GM18507 (cell line): ENCODE data around the gene PSPH.
"Not testable (repeated sequence)": the region's sequence is repeated elsewhere in the genome, so short reads cannot be mapped to it uniquely, and the experiment has no call there.

Experiments used
- DNase-seq: peaks from one replicate; pipeline ENCODE4 v3.0.0; 2011; ENCODE audit warnings: low read depth; ENCODE audit not compliant: insufficient read length; ENCODE audit errors: extremely low spot score
- FAIRE-seq: peaks from 2 replicates; lab custom pipeline; 2011; peaks lifted over from hg19 to GRCh38; lab: Jason Lieb, UNC

The PSPH gene

GRCh38 chr7:56019501-56019900 lies 31.7 kb downstream of the PSPH start:
- DNase-seq, result no peak
- FAIRE-seq, result no peak

GRCh38 chr7:56017015-56017414 lies 34.2 kb downstream of the PSPH start:
- not testable (repeated sequence) for FAIRE-seq, DNase-seq

GRCh38 chr7:56009695-56010094 lies 41.5 kb downstream of the PSPH start:
- DNase-seq (no peak), FAIRE-seq (no peak)

- DNase-seq, result no peak
- no peak for FAIRE-seq
Measured at GRCh38 chr7:56007891-56008290, 43.4 kb downstream of the PSPH start.

GRCh38 chr7:56007167-56007652 lies 44.0 kb downstream of the PSPH start:
- DNase-seq, result no peak
- FAIRE-seq, result no peak

GRCh38 chr7:56003749-56004148 lies 47.5 kb downstream of the PSPH start:
- FAIRE-seq (no peak), DNase-seq (no peak)

GRCh38 chr7:55996856-55997500 lies 54.3 kb downstream of the PSPH start:
- FAIRE-seq, result no peak

GRCh38 chr7:55992346-55992745 lies 58.9 kb downstream of the PSPH start:
- FAIRE-seq (no peak), DNase-seq (no peak)

More at GRCh38 chr7:55996856-55997500, 54.3 kb downstream of the PSPH start:
- no peak for DNase-seq

- DNase-seq (no peak), FAIRE-seq (no peak)
Measured at GRCh38 chr7:55983537-55983936, 67.7 kb downstream of the PSPH start.

- DNase-seq (no peak), FAIRE-seq (no peak)
Measured at GRCh38 chr7:55980266-55980665, 71.0 kb downstream of the PSPH start.

GRCh38 chr7:55977831-55978230 lies 73.4 kb downstream of the PSPH start:
- DNase-seq (no peak), FAIRE-seq (no peak)

GRCh38 chr7:55975988-55976633 lies 75.1 kb downstream of the PSPH start:
- FAIRE-seq (no peak), DNase-seq (no peak)

- DNase-seq, result no peak
- FAIRE-seq, result no peak
Measured at GRCh38 chr7:55973747-55974250, 77.4 kb downstream of the PSPH start.

GRCh38 chr7:55970978-55971377 lies 80.3 kb downstream of the PSPH start:
- FAIRE-seq (no peak), DNase-seq (no peak)

- FAIRE-seq (no peak), DNase-seq (no peak)
Measured at GRCh38 chr7:55970561-55970960, 80.7 kb downstream of the PSPH start.

- FAIRE-seq, result no peak
- no peak for DNase-seq
Measured at GRCh38 chr7:55969391-55969790, 81.9 kb downstream of the PSPH start.

- DNase-seq (no peak), FAIRE-seq (no peak)
Measured at GRCh38 chr7:55966851-55967250, 84.4 kb downstream of the PSPH start.

- DNase-seq (no peak), FAIRE-seq (no peak)
Measured at GRCh38 chr7:55965805-55966421, 85.3 kb downstream of the PSPH start.

GRCh38 chr7:55965100-55965470 lies 86.2 kb downstream of the PSPH start:
- FAIRE-seq (peak; percentile 49), DNase-seq (no peak)

- FAIRE-seq (no peak), DNase-seq (peak; percentile 67)
Measured at GRCh38 chr7:55964261-55965099, 86.8 kb downstream of the PSPH start, which contains the start of gene NIPSNAP2. NIPSNAP2 (plus strand) TSS chr7:55964585; CDS start chr7:55964610, 25 bp downstream.
